ENCODE data around the gene CACNA1H.

DNA sequence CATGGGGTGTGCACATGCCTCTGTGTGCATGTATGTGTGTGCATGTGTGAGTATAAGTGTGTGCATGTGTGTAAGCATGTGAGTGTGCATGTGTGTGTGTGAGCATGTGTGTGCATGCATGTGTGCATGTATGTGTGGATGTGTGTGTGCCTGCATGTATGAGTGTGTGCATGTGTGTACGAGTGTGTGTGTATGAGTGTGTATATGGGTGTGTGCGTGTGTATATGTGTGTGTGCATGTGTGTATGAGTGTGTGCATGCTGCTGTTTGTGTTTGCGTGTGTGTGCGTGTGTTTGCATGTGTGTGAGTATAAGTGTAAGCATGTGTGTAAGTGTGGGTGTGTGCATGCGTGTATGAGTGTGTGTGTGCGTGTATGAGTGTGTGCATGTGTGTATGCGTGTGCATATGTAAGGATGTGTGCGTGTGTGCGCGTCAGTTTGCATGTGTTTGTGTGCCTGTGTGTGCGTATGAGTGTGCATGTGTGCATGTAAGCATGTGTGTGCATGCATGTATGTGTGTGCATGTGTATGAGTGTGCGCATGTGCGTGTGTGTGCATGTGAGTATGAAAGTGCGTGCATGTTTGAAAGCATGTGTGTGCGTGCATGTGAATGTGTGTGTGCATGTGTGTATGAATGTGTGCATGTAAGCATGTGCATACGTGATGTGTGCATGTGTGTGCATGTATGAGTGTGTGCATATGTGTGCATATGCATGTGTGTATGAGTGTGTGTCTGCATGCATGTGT lies 111.6 kb downstream of the CACNA1H start:
- TF ChIP-seq, protein P1, sequence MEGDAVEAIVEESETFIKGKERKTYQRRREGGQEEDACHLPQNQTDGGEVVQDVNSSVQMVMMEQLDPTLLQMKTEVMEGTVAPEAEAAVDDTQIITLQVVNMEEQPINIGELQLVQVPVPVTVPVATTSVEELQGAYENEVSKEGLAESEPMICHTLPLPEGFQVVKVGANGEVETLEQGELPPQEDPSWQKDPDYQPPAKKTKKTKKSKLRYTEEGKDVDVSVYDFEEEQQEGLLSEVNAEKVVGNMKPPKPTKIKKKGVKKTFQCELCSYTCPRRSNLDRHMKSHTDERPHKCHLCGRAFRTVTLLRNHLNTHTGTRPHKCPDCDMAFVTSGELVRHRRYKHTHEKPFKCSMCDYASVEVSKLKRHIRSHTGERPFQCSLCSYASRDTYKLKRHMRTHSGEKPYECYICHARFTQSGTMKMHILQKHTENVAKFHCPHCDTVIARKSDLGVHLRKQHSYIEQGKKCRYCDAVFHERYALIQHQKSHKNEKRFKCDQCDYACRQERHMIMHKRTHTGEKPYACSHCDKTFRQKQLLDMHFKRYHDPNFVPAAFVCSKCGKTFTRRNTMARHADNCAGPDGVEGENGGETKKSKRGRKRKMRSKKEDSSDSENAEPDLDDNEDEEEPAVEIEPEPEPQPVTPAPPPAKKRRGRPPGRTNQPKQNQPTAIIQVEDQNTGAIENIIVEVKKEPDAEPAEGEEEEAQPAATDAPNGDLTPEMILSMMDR (IDR thresholded peaks at IDR 0.05; ENCODE audit: low read depth, low read length), result no peak
- no peak for TF ChIP-seq EZH2phosphoT487 (IDR thresholded peaks at IDR 0.05; ENCODE audit: low read depth)

Data from OCI-LY3 (cell line).